GOT3 (cell line): ENCODE results near the gene SPATC1L.

Experiments used
- DNase-seq: peaks from one replicate; lab custom pipeline; 2025; ENCODE audit warnings: mixed read lengths; lab: John Stamatoyannopoulos, UW

SPATC1L gene

DNA sequence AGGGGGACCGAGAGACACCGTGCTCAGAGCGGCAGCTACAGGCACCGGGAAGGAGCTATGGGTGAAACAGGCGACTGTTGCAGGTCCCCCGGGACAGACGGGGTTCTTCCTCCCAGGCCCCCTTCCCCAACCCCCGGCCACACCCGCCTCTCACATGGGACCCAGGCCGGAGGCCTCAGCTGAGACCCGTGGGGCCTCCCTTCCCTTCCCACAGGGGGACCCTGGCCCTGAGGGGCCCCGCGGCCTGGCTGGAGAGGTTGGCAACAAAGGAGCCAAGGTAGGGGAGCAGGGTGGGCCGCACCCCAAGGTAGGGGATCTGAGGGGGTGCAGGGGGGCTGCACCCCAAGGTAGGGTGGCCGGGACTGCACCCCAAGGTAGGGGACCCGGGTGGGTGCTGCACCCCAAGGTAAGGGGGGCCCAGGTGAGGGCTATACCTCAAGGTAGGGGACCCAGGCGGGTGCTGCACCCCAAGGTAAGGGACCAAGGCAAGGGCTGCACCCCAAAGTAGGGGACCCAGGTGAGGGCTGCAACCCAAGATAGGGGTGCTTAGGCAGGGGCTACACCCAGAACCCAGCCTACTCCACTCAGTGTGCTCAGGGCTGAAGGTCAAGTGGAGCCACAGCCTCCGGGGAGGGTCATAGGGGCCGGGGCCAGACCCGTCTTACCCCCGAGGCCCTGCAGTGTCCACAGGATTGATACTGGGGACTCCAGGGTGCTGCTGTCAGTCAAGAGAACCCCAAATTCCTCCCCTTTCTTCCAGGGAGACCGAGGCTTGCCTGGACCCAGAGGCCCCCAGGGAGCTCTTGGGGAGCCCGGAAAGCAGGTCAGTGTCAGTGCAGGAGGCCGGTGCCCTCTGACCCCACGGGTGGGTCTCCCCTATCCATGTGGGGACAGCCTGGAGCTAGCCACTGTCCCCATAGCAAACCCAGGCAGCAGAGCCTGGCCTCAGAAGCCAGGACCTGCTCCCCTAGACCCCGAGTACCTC is 63.7 kb downstream of the SPATC1L start:
- DNase-seq = no peak

DNA sequence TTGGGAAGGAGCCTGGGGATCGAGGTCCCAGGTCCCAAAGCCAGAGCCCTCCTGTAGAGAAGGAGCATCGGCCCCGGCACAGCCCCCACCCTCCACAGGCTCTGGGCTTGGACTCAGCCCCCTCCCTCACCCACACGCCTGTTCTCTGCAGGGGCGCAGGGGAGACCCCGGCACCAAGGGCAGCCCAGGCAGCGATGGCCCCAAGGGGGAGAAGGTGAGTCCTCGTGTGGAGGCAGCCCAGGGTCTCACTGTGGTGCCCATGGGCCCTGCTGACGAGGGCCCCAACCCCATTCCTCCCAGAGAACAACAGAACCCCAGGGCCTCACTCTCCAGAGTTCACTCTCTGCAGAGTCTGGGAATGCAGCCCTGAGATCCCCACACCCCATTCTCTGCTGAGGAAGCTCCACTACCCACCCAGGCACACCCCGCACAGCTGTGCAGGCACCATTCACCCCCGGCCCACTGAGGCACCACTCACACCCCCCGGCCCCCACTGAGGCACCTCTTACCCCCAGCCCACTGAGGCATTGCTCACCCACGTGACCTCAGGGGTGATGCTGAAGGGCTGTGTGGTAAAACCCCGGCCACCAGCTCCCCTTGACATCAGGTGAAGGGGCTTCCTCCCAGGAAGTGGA is 64.5 kb downstream of the SPATC1L start:
- no peak for DNase-seq

DNA sequence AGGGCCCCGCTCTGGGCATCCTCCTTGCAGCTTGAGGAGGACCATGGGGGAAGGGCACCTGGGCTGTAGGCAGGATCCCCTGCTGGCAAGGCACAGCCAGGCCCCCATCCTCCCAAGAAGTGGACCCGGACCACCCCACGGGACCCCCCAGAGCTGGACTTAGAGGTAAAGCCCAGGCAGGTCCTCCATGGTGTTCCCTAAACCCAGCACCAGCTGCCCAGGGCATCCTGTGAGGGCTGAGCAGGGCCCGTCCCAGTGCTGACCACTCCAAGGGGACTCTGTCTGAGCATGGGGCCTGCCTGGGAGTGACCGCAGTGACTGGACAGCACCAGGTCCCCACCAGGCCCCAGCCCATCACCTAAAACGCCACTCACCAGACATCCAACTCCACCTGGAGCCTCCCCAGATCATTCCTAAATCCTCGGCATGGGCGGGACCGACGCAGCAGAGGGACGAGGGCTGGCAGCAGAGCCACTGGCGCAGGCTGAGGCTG is 65.1 kb downstream of the SPATC1L start:
- no peak for DNase-seq

DNA sequence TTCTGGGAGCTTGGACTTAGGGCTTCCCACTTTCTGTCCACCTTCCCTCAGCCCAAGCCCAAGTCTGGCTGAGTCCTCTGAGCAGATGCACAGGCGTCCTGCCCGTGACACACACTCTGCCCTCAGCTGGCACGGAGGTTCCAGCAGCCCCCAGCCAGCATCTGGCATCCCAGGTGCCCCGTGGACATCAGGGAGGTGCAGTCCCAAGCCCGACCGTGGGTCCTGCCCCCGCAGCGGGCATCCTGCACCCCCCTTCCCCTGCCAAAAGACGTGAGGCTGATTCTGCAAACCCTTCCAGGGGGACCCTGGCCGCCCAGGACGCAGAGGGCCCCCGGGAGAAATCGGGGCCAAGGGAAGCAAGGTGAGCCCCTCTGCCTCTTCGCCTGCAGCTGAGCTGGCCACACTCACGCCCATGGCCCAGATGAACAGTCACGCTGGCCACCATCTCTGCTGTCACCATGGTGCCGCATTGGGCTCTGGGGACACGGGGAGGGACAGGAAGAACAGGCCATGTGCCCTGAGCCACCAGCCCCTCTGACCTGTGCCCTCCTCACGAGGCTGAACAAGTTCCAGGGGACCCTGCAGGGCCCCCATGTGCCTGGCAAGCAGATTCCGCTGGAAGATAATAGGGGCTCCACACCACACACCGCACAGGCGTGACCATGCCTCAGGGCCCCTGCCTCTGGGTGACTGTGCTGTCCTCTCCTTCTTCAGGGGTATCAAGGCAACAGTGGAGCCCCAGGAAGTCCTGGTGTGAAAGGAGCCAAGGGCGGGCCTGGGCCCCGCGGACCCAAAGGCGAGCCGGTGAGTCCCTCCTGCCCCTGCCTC is 65.7 kb downstream of the SPATC1L start:
- DNase-seq = no peak

DNA sequence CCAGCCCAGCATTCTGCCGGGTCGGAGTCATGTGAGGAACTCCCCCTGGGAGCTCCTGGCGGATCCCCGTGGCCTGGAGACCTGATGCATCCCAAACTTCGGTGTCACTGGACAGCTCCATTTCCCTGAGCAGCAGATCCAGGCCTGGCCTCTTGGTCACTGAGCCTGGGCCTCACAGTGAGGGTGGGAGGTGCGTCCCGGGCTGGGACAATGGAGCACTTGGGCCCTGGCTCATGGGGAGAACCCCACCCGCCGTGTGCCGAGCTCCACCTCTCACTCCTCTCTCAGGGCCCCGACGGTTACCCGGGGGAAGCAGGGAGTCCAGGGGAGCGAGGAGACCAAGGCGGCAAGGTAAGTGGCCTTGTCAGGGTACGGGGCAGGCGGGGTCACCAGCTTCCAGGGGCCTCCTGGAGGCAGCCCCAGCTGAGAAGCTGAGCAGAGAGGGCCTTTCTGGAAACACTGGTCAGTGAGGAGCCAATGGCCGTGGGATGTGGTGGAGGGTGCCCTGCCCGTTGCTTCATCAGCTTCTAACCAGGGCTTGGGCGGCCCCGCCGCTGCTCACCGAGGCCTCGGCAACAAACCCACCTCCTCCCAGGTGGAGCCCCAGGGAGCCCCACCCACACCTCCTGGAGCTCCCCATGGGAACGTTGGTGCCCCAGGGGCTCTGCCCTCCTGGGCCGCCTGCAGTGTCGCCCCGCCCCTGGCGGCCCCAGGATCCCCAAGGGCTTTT is 66.5 kb downstream of the SPATC1L start:
- no peak for DNase-seq

DNA sequence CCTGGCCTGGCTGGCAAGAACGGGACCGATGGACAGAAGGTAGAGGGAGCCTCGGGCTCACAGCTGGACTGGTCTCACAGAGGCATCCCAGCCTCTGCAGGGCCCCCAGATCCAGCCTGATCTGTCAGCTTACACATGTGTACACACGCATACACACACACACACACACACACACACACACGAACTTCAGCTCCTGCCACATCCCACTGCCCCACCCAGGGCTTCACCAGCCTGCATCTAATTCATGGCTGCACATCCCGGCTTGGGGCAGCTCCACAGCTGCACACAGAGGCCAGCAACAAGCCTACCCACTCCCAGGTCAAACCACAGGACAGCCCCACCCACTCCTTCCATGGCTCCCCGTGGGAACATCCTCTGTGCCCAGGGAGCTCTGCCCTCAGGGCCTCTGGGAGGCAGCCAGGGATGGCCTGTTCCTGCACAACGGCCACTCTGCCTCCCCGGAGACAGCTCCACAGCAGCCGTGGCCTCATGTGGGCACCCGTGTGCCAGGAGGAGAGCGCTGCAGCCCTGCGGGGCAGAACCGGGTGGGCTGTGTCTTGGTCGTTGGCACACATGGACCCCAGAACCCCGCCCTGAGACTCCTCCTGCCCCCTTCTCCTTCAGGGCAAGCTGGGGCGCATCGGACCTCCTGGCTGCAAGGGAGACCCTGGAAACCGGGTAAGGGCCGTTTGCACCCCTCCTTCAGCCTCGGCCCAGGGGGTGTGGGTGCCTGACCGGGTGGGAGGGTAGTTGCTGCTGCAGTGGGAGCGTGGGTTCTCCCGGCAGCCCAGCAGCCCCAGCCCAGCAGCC is 67.3 kb downstream of the SPATC1L start:
- DNase-seq = no peak

DNA sequence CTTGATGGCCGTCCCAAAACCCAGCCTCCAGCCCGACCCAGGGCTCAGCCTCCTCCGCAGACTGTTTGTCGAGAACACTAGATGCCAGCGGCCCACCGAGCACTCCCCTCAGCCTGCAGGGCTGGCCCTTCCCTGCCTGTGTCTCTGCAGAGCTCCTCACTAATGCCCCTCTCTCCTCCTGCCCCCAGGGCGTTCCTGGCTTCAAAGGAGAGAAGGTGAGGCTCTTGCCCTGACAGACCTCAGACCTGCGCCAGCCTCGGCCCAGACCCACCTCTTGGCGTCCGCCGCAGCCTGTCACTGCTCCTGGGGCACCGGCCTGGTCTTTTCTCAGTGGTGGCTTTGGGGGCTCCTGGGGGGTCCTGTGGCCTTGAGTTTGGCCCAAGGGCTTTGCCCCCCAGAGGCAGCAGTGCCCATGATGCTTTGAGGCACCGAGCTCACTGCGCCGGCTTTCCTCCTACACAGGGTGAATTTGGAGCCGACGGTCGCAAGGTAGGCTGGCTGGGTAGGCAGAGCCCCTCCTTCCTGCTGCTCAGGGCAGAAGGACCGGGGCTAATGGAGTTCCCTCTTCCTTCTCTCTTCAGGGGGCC is 68.0 kb downstream of the SPATC1L start:
- no peak for DNase-seq

DNA sequence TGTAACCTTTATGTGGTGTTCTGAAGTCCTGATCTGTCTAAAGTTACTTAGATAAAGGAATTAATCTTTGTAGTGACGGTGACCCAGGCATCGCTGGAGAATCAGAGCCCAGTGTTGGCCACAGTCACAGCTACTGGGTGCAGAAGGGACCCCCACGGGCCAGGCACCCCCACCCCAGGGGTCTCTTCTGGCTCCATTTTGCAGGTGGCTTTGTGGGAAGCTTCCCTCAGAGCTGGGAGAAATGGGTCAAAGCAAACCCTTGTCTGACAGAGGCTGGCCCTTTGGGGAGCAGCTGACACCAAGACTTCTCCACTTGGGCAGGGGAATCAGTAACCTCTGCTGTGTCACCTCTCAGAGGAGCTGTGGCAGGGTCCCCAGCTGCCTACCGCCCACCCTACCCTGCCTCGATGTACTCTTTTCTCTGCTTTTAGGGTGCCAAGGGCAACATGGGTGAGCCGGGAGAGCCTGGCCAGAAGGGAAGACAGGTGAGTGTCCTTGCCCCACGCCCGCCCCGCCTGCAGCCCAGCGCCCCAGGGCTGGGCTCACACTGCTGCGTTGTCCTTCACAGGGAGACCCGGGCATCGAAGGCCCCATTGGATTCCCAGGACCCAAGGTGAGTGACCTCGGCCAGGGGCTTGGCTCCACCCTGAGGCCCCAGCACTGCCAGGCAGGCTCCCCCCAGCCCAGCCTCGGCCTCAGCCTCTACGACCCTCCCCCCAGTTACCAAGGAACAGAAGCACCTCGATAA is 68.6 kb downstream of the SPATC1L start:
- DNase-seq = no peak

DNA sequence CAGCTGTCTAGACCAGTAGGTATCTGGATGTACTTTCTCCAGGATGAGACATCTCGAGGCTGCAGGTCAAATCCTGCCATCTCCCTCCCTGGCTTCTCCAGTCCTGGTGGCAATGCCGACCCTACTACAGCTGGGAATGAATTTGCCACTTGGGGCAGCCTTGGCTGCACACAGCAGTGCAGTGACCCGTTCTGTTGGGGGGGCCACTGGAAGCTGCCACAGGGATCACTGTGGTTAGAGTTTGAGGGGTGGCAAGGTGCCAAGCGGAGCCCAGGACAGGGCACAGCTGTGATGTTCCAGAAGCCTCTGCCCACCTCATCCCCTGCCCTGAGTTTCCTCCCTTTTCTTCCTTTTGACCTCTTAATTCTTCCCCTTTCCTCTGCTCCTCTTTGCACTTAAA is 69.3 kb downstream of the SPATC1L start:
- no peak for DNase-seq

DNA sequence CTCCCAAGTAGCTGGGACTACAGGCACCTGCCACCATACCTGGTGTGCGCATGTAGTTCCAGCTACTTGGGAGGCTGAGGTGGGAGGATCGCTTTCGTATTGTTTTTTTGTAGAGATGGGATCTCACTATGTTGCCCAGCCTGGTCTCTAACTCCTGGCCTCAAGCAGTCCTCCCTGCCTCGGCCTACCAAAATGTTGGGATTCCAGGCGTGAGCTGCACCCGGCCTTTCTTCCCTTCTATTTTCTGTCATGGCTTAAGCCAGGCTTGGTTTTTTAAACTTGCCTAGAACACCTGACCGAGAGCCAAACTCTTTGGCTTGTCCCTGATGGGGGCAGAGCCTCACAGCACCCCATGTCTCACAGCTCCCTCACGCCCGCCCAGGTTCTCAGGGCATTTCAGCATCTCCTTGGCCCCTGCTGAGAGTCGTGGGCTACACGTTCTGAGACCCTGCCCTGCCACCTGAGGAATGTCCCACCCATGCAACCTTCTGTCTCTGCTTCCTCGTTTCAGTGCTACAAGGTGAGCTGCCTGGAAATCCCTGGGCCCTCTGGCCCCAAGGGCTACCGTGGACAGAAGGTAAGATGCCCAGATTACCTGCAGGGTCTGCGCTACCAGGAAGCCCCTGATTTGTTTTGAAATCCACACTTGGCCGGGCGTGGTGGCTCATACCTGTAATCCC is 70.6 kb downstream of the SPATC1L start:
- DNase-seq = no peak

DNA sequence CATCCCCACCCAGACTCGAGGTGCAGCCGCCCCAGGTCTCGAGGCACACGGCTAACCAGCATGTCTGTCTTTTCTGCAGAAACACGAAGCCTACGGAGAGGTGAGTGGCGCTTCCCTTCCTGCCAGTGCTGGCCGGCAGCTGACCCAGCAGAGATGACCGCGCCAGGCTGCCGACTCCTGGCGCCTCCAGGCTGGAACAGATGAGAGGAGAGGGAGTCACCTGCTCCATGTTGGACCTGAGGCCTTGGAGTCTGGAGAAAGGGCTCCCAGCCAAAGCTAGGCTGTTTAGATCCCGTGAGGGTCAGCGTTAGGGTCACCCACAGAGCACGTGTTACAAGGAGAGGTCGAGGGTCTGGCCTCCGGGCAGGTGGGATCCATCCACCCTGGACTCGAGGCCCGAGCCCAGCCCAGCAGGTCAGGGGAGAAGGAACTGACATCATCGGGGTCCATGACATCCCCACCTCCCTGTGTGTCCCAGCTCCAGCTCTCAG is 71.5 kb downstream of the SPATC1L start:
- no peak for DNase-seq

DNA sequence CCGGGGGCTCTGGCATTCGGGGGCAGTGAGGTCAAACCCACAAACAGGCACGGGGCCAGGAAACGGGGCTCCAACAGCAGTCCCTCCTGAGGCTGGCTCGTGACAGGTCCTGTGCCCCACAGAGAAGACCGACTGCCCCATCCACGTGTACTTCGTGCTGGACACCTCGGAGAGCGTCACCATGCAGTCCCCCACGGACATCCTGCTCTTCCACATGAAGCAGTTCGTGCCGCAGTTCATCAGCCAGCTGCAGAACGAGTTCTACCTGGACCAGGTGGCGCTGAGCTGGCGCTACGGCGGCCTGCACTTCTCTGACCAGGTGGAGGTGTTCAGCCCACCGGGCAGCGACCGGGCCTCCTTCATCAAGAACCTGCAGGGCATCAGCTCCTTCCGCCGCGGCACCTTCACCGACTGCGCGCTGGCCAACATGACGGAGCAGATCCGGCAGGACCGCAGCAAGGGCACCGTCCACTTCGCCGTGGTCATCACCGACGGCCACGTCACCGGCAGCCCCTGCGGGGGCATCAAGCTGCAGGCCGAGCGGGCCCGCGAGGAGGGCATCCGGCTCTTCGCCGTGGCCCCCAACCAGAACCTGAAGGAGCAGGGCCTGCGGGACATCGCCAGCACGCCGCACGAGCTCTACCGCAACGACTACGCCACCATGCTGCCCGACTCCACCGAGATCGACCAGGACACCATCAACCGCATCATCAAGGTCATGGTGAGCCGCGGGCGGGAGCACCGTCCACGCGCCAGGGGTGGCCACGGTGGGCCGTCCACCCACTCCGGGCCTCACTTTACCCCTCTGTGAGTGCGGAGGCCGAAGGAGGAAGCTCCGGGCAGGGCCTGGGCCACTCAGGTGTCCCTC is 72.2 kb downstream of the SPATC1L start:
- DNase-seq = no peak

DNA sequence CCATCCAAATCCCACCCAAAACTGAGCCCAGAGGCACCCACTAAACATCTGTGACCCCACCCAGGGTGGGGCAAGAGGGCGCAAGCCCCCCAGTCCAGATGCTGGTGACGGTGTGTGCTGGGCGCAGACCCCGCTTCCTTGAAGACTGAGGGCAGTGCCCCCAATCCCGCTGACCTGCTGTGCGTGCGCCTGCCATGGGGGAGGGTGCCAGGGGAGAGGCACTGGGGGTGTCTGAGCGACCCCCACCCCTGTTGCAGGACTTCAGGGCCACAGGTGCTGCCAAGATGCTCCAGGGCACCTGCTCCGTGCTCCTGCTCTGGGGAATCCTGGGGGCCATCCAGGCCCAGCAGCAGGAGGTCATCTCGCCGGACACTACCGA is 73.1 kb downstream of the SPATC1L start:
- no peak for DNase-seq
